ENCODE measurements around the gene ATP8B3.

ATP8B3 gene

DNA sequence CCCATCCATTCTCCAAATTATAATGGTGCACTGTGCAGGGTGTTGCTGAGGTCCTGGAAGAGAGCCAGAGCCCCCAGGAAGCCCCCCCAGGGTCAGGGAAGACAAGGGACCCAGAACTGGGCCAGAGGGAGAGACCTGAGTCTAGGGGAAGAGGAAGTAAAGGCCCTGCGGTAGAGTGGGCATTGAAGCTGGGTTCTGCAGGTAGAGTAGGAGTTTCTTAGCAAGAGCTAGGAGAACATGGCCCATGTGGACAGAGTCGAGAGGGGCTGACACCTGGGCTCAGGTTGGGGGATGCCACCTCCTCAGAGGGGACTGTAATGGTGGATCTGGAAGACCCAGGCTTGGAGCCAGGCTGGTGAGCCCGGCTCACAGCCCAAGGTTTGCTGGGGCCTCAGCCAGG lies 75.8 kb downstream of the ATP8B3 start:
- DNase-seq: no peak

DNA sequence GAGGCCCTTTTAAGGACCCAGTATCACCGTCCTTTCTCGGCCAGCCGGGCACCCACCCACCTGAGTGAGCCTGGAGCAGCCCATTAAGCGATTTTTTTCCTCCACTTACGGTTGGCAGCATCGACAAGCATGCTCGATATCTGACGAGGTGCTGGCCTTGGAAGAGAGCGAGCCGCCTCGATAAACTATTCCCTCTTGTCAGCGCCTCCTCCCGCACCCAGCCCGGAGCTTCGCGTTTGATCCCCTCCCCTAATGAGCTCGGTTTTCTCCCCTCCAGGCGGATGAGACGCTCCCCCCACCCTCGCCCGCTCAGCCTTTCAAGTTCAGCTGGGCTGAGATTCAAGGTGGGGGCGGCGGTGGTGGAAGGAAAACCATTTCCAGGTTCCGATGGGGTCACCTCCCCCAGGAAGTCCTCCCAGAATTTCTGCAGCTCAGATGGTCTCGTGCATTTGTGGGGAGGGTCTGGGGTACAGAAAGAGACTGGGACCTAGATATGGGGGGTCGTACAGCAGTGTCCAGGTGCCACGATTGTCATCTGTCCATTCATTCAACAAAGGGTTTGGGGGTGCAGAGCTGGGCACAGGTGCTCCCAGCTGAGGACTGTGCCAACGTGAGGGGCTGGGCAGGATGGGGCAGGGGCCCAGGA lies 77.6 kb downstream of the ATP8B3 start:
- no peak for DNase-seq
